NCI-H226 (cell line): ENCODE measurements around the gene FRS3.

Experiments
- DNase-seq: peaks from one replicate; pipeline ENCODE4 v3.0.0-alpha.2; 2015

Gene FRS3

DNA sequence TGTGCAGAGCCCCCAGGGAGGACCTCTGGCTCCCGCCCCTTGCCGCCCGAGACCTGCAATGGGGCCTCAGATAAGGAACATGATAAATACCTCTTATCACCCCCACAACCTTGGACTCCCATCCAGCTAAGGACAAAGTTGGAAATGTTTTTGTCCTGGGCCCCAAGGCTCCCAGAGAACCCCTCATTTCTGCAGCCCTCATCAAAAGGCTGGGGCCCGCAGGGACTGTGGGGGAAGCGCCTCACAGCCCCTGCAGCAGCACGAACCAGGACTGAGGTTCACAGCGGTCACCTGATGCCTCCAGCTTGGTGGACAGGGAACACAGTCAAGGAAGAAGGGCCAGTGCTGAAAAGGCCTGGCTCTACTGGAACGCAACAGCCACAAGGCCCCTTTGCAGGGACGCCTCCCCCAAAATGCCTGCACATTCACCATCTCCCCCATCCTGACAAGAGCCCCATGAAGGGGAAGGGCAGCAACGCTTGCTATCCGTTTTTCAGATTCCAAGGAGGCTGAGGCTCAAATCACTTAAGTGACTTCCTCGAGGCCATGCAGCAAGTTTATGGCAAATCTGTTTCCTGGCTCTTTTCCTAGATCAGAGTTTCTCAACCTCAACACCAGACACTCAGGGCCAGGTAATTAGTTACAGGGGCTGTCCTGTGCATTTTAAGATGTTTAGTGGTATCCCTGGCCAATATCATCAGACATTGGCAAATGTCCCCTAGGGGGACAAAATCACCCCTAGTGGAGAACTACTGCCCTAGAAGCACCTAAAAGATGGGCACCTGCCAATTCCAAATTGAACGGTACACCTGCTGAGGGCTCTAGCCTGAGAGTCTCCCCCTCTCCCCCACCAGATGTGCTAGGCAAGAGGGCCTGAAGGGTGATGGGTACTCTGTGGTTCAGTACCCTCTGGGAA, 54.9 kb downstream of the FRS3 start:
- DNase-seq: no peak

DNA sequence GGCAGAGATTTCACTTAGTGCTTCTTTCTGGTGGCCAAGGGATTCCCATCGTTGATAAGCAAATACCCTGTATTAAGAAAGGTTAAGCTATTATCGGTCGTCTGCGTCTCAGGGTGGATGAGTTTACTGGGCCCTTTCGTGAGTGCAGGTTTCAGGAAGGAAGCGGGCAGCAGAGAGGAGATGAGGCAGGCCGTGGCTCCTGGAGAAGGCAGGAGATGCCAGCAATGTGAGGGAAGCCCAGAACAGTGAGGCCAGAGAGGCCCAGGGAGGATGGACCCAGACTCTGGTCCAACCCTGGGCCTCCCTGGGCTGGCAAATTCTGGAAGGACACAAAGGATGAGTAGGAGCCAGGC, 55.5 kb downstream of the FRS3 start:
- DNase-seq: no peak

- DNase-seq: peak; percentile 90
These were observed 56.0 kb downstream of the FRS3 start for GRCh38 chr6:41723530-41724227.

DNA sequence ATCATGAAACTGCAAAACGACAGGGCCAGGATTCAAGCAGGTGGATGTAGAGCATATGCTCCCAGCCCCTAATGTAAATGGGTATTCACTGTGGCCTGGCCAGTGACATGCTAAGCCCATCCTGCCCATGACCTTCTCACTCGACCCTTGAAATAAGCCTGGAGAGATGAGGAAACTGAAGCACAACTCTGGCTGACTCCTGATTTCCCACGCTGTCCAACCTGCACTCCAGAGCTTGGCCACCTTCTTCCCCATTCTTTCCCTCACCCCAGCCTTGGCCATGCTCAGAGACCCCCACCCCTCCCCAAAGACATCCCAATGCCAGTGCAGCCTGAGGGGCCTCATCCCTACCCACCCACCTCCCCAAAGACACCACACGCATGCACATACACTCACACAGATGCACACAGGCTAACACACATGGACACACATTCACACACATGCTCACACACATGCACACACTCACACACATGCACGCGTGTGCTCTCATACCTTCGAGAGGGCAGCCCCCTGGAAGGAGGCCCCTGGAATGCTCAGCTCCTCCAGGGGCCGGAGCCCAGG, 56.7 kb downstream of the FRS3 start:
- no peak for DNase-seq

- no peak for DNase-seq
These were observed 58.3 kb downstream of the FRS3 start for GRCh38 chr6:41721414-41721813.

DNA sequence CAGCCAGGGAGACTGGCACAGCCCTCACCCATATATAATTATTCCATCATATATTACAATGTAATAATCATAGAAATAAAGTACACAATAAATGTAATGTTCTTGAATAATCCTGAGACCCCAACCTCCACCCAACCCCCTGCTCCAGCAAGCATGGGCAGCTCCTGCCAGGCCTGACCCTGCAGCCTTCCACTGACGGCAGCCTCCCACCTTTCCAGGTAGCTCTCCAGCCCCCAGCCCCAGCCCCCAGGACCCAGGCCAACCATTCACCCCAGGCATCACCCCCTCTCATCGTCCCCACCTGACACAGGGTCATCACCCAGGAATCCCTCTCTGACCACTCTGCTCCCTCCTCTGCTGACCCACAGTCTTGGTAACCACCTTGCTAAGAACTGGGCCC, 58.9 kb downstream of the FRS3 start:
- no peak for DNase-seq

- DNase-seq: no peak
These were observed 59.5 kb downstream of the FRS3 start for GRCh38 chr6:41720262-41720620.
